ENCODE measurements around the gene FAM193B.

FAM193B gene

DNA sequence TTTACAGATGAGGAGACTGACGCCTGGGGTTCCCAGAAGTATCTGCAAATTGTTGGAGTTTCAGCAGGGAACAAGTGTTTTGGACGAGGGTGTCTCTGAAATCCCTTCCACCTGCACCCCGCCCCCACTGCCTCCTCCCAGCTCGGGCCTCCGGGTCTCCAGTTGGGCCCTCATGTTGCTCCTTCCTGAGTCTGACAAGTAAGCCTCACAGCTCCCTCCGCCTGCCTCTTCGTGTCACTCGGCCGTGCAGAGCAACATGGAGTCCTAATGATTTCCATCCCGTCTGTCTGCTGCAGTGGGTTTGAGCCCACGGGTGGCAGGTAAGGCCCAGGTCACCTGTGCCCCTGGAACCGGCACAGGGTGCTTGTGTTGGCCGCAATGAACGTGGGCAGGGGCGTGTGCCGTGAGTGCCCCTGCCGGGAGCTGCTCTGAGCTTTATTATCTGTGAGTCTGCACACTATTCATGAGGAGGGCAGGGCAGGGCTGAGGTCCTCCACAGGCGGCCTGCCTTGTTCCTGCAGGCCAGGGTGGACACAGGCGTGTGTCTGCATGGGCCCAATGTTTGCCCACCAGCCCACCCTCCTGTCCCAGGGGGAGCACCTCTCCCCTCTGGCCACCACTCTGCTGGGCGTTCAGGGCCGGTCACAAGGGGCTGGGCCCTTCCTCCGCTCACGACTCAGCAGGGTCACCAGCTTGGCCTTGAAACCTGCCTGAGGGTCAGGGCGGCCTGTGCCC, 50.8 kb downstream of the FAM193B start:
- in situ Hi-C loops (cut with HindIII; ENCODE audit: low sequenced_read_pairs), result no loop called here

DNA sequence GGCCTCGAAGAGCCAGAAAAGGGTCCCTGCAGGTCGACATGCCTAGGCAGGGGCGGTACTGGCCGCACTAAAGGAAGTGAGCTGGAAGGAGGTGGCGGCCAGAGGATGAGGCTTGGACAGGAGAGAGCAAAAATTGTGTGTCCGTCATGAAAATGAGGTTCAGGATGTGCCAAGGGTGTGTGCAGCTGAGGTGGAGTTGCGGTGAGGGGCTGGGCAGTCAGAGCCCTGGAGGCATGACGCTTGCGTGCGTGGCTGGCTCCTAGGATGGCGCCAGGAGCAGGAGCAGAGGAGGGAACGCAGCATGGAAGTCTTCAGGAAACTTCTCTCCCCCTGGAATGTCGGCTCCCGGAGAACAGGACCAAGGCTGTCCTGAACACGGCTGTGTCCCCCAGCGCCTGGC, 51.5 kb downstream of the FAM193B start:
- in situ Hi-C loops (cut with HindIII; ENCODE audit: low sequenced_read_pairs), result no loop called here

DNA sequence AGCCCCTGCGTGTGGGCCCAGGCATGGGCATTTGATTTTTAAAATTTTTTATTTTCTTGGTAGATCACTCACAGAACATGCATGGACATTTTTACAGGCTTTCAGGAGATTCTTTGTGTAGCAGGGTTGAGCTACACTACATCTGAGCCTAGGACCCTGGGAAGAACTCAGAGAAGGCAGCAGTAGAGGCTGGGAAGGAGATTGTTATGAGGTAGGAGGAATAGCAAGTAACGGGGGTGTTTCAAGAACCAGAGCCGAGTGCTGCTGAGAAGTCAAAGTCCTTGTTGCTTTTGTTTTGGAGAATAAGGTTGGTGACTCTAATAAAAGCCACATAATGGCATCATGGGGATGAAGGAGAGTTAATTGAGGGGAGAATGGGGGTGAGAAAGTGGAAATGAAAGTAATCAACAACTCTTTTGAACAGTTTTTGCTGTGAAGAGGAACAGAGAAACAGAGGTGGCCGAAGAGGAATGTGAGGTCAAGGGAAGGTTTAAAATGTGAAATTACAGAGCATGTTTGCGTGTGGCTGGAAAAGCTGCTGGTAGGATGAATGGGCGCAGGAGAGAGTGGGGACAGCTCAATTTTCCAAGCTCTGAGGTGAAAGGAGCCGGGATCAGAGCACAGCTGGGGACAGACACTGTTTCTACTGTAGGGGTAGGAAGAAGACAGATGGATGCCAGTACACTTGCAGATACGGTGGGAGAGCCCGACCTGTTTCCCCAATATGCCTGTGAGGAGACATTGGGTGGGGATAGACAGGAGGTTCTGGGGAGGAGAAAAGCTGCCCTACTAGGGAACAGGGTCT, 52.3 kb downstream of the FAM193B start:
- in situ Hi-C loops (cut with HindIII; ENCODE audit: low sequenced_read_pairs), result no loop called here

DNA sequence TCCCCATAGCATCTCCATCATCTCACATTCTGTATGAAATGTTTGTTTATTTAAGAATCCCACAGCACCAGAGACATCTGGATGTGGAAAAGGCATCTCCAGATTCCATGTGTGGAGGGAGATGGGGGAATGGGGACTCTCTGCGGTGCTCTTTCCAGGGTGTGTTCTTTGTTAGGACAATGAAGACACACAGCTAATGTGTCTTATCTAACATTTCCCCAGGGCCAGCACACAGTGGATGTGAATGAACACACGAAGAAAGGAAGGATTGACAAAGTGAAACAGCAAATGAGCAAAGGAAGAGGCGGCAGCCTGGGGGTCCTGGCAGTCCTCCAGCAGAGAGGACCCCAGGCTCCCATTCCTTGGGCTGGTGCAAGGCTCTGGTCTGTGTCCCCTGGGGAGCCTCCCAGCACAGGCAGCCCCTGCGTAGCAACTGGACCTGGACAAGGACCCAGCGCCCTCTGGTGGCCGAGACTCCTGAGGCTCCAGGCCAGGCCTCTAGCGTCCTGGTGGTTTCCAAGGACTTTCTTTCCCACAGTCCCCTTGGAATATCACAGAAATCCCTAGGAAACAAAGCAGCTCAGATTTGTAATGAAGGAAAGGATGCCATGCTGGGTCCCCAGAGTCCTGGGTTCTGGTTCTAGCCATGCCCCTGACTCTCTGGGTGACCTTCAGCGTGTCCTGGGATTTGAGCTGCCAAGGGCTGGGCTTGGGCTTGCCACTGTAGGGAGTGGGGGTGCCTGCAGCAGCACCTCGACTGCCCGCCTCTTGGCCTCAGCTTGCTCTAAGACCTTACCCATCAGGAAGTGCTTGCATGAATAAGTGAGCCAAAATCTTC, 53.5 kb downstream of the FAM193B start:
- in situ Hi-C loops (cut with HindIII; ENCODE audit: low sequenced_read_pairs), result no loop called here

DNA sequence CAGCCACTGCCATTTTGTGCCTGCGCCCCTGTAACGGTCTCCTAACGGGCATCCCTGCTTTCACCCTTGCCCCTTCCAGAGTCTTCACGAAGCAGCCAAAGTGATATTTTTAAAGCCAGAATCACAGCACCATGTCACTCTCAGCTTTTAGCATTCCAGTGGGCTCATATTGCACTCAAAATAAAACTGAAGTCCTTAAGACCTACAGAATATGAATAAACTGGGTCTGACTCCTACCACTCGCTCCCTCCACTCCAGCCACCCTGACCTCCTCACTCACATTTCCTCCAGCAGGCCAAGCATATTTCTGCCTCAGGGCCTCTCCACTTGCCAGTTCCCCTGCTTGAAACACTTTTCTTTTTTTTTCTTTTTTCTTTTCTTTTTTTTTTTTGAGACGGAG, 54.5 kb downstream of the FAM193B start:
- in situ Hi-C loops (cut with HindIII; ENCODE audit: low sequenced_read_pairs), result no loop called here

DNA sequence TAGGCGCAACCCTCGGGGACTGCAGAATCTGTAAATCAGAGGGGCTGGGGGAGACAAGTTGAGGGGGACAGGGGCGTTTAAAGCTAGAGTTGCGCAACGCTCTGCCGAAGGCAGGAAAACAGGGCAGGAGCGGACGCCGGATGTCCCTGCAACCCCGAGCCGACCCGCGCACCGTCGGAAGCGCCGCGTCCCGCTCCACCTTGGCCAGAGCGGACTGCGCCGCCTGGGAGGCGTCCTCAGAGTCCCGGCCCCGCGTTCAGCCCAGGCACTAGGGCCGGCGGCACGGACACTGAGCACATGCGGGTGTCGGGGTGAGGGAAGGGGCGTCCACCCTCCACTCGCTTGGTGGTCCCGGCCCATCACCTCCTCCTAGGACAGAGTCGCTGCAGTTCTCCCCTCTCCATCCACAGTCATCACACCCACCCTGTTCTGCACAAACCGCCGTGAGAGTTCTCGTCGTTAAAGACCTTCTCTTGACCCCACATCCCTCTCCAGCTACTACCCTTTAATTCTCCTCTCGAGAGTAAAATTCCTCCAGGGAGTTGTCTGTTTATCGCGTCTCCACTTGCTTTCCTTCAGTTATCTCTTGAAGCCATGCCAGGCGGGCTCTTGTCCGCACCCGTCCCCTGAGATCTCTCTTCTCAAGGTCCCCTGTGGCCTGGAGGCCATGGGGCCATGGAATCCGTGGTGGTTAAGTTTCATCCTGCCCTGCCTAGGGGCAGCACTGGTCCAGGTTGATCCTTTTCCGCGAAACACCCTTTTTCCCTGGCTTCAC, 56.2 kb downstream of the FAM193B start:
- in situ Hi-C loops (cut with HindIII; ENCODE audit: low sequenced_read_pairs), result no loop called here

DNA sequence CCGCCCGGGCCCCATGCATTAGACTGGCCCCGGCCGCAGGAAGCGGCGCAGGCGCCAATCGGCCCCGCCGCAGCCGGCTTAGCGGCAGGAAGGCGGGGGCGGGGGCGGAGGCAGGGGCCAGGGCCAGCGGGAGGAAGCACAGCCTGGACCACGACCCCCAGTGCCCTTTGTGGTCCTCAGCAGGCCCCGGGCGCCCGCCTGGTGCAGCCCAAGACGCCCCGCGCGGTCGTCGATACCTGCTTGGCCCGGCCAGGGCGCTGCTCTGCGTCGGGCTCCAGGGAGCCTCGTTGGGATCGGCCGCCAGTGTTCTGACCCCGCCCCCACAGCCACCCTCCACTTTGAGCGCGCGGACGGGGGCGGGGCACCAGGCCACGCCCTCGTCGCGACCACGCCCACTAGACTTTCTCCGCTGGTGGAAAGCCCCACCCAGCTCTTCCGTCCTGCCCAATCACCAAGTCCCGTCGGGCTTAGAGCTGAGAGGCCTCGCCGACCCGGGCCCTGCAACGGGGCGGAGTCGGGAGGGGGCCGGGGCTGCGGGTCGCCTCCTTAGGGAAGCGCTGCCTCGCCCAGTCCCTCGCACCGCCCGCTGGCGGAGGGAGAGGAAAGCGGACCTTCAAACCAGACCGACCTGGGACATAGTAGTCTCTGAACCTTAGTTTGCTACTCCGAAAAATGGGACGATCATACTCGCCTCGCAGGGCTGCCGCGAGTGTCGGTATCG, 56.9 kb downstream of the FAM193B start, which contains the start of gene PDLIM7:
PDLIM7 (minus strand) TSS at position 313 of the 721 bp plus-strand sequence. CDS start 1,092 bp downstream, outside the sequence.
- in situ Hi-C loops (cut with HindIII; ENCODE audit: low sequenced_read_pairs), result no loop called here

DNA sequence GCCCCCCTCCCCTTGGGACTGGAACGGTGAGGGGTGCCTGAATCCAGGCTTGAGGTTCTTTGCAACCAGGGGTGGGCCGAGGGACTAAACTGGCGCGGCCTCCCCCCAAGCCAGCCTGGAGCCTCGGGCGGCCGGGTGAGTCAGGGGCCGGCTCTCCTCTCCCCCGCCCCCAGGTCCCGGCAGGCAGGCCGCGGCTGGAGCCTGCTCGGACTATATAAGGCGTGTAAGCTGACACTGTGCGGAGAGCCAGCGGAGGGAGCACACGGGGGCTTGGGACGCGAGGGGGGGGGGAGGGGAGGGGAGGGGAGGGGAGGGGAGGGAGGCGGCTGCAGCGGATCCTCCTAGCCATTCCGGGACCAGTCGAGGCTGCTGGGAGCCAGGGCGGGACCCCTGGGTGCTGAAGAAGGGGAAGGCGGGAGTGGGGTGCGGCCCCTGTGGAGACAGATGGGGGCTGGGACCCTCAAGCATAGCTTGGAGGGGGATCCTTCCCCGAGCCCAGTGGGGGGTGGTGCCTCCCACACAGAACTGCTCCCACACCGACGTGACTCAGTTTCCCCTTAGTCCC, 57.6 kb downstream of the FAM193B start:
- in situ Hi-C loops (cut with HindIII; ENCODE audit: low sequenced_read_pairs), result no loop called here

DNA sequence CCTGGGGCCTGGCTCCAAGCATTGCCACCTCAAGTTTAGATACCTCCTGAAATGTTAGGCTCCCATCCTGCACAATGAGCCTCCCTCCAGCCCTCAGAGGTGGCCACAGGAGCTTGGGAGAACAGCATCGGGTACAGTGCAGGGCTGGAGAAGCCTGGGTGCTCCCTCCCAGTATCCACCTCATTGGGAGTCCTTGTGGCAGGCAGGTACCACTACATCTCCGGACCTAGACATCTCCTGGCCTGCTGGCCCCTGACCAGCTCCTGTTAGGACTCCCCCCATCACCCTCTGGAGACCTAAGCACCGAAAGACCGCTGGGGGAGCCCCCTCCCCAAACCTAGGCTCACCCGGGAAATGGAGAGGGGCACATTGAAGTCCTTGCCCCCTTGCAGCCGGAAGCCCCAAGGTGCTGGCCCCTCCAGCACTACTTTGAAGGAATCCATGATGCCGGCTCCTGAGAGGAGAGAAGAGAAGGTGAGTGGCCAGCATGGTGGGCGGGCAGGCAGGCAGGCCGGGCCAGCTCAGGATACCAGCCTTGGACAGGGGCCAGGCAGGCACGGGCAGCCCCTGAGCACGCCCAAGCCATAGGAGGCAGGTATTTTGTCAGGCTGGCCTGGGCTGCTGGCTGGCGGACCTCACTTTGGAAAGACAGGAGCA, 58.2 kb downstream of the FAM193B start:
- in situ Hi-C loops (cut with HindIII; ENCODE audit: low sequenced_read_pairs), result no loop called here

DNA sequence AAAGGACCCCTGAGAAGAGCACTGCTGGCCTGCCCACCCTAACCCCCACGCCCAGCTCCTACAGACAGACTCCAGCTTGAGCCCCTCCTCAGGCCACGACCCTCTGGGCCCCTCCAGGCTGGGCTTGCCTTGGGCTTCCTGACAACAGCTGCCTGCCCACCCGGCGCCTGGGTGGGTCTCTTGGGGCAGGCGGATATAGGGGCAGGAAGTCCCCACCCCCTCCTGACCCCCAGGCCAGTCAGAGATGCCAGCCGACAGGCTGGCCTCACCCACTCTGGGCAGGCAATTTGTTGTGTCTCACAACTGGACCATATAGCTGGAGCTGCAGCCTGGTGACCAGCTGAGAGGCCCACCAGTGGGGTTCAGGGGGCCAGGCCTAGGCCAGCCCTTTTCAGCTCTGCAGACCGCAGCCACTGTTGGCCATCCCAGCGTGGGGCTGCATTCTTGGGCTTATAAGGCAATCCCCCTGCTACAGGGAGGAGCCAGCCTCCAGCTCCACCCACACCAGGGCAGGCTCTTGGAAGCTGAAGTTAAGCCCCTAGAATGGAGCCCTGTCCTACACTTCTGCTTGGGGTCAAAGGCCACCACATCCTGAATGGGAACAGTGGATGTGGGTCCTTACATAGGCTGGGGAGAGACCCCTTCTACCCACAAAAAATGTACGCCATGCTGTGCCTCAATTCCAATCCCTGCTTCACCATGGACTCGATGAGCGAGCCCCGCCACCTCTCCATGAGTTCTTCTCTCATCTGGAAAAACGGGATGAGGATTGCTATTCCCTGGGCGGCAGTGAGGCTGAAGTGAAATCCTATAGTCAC, 58.9 kb downstream of the FAM193B start:
- in situ Hi-C loops (cut with HindIII; ENCODE audit: low sequenced_read_pairs), result no loop called here

DNA sequence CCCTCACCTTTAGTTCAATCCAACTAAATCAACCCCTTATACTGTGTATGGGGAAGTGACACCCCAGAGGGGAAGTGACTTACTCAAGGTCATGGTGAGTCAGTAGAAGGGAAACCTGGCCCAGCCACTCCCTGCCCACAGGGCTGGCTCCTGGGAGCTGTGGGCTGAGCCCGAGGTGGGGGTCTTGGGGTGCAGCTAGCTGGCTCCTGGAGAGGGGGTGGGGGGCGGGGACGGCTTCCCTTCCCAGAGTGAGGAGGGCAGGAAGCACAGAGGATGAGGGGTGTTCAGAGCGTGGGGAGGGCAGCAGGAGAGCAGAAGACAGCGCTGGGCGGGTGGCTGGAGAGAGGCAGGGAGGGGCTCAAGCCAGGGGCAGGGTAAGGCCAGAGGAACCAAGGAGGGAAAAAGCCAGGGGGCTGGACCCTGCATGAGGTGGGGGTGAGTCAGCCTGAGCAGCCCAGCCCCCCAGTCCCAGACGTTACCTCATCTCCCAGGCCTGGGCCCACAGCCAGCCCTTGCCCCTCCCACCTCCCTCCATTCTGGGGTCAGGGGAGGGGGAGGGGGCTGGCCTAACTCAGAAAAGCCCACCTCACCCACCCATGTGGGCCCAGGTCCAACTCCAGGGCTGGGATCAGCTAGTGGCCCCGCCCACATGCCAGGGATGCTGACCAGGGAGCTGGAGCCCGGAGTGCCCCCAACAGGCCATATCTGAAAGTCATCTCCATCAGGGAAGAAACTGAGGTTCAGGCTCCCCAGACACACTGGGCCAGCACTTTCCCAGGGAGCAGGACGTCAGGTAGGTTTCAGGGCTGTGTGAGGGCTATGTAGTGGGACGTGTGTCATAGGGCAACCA, 59.8 kb downstream of the FAM193B start:
- in situ Hi-C loops (cut with HindIII; ENCODE audit: low sequenced_read_pairs), result no loop called here

DNA sequence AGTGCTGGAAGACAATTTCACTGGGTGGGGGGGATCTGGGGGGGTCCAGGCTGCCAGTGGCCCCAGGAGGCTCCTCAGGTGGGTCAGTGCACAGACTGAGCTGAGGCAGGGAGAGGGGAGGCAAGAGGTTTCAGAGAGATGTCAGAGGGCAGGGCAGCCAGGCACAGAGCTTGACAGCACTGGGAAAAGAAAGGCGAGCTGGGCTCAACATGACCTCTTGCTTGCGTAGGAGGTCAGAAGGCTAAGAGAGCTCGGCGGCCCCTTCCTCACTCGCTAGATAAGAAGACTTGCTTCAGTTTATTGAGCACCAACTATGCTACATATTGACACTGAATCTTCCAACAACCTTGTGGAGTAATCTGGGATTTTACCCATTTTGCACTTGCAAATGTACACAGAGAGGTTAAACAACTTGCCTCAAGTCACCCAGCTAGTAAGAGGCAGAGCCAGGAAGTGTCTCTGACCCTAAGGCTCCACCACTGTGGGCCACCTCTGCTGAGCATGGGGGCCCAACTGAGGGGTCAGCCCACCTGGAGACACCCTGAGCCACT, 60.5 kb downstream of the FAM193B start:
- in situ Hi-C loops (cut with HindIII; ENCODE audit: low sequenced_read_pairs), result no loop called here

DNA sequence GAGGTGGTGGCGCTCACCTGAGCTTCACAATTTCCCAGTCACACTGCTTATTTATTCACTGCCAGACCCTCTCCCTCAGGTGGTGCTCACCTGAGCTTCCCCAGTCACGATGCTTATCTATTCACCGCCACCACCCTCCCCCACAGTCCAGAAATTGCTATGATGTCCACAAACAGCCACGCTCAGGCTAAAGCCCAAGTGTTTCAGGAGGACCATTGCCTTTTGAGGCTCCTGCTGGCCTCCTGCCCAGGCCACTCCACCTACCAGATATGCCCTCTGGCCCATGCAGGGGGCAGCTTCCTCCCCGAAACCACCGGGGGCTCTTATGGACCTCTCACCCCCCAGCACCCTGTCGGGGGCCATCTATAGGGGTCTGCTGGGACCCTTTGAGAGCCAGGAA, 61.5 kb downstream of the FAM193B start:
- in situ Hi-C loops (cut with HindIII; ENCODE audit: low sequenced_read_pairs), result no loop called here

DNA sequence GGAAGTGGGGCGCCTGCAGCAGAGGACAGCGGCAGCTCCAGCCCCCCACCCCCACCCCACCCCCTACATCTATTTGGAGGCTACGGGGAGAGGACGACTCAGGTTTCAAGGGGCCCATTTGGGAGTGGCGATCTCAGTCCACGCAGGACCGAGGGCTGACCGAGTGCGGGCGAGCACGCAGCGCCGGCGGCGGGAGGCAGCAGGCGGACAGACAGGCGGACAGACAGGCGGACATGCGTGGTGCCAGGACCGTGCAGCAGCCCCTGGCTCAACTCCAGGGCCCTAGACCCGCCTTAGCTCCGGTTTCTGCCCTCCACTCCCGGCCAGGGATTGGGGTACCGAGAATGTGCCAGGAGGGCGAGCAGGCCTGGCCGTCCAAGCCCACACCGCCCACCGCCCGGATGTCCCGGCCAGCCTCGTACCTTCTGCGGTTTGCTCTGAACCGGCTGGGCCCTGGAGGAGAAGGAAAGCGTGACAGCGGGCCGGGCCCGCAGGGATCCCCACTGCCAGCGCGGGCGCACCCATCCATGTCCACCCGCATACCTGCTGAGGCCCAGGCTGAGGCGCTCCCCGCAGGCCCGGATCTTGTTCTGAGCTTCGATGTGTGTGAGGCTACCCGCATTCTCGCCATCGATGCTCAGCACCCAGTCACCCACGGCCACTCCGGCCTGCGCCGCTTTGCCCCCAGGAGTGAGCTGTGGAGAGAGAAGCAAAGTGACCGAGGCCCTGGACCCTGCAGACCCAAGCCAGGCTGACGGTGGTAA, 62.2 kb downstream of the FAM193B start:
- in situ Hi-C loops (cut with HindIII; ENCODE audit: low sequenced_read_pairs), result no loop called here

DNA sequence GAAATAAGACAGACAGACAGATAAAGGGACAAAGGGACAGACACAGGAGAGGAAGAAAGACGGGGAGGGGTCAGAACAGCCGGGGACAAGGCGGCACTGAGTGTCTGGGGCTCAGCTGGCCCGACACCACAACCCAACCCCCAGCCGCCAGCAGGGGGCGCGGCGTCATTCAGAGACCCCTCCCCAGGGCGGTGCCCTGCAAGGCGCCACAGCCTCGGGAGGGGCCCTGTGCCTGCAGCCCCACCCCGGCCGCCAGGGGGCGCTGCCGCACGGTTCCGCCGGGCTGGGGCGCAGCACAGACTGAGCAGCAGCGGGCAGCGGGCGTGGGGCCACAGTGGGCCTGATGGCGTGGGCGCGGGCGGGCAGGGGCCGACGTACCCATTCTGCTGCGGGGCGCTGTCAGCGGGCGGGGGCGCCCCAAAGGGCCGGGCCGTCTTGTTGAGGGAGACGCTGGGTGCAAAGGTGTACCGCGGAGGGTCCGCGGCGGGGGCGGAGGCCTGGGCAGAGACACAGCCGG, 62.9 kb downstream of the FAM193B start:
- in situ Hi-C loops (cut with HindIII; ENCODE audit: low sequenced_read_pairs), result no loop called here

DNA sequence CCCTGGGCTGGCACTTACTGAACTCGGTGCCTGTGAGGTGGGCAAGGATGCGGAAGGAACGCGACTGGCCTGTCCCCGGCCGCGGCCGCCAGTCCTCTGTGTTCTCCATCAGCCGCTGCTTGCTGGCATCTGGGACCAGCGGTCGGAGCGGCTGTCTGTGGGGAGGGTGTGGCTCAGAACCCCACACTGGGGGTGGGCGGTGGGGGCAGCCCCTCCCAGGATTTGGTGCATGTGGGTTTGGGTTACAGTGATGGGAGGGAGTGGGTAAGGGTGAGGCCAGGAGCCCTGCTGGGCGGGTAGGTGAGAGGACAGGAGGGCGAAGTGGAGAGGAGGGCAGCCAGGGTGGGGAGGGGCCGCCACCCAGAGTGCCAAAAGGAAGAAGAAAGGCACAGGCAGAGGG, 63.4 kb downstream of the FAM193B start:
- in situ Hi-C loops (cut with HindIII; ENCODE audit: low sequenced_read_pairs), result no loop called here
